ENCODE measurements around the gene UBE2G1. TPM values are rescaled to one million over a fixed set of nuclear protein-coding genes. Genes with fewer than 3 reads are reported as not detected.

UBE2G1 gene
- total RNA-seq, 1 experiment from 2014 or later, result 23.6 TPM

GRCh38 chr17:4317610-4318009, 48.9 kb downstream of the UBE2G1 start:
- in situ Hi-C loops (cut with HindIII; ENCODE audit: low pct_unique_long_range_greater_than_20kb, low sequenced_read_pairs), result no loop called here

DNA sequence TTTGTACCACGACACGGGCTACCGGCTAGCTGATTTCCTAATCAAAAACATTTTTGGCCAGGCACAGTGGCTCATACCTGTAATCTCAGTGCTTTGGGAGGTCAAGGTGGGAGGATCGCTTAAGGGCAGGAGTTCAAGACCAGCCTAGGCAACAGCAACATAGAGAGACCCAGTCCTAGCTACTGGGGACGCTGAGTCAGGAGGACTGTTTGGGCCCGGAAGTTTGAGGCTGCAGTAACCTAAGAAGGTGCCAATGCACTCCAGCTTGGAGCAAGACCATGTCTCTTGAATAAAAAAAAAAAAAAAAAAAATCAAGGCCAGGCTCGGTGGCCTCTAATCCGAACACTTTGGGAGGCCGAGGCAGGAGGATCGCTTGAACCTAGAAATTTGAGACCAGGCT, 49.8 kb downstream of the UBE2G1 start:
- no peak for DNase-seq (ENCODE audit: low read depth)
- in situ Hi-C loops (cut with HindIII; ENCODE audit: low pct_unique_long_range_greater_than_20kb, low sequenced_read_pairs), result no loop called here

More at GRCh38 chr17:4317610-4318009, 48.9 kb downstream of the UBE2G1 start:
- no peak for DNase-seq (ENCODE audit: low read depth)

DNA sequence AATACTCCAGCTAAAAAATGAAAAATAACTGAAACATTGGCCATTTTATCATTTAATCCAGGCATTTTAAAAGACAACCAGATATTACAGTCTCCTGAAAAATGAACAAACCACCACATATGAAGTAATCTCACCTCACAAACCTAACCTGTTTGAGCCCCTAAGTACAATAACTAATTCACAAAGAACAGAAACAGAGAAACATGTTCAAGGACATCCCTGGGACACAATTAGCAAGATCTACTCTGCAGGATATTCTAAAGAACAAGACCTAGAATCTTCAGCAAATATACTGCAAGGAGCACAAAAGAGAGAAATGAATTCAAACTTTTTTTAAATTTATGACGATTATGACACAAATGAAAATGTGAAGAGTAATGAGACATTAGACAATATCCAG, 51.9 kb downstream of the UBE2G1 start:
- in situ Hi-C loops (cut with HindIII; ENCODE audit: low pct_unique_long_range_greater_than_20kb, low sequenced_read_pairs), result no loop called here
- DNase-seq (ENCODE audit: low read depth), result no peak

GRCh38 chr17:4314179-4314578, 52.3 kb downstream of the UBE2G1 start:
- in situ Hi-C loops (cut with HindIII; ENCODE audit: low pct_unique_long_range_greater_than_20kb, low sequenced_read_pairs), result no loop called here

DNA sequence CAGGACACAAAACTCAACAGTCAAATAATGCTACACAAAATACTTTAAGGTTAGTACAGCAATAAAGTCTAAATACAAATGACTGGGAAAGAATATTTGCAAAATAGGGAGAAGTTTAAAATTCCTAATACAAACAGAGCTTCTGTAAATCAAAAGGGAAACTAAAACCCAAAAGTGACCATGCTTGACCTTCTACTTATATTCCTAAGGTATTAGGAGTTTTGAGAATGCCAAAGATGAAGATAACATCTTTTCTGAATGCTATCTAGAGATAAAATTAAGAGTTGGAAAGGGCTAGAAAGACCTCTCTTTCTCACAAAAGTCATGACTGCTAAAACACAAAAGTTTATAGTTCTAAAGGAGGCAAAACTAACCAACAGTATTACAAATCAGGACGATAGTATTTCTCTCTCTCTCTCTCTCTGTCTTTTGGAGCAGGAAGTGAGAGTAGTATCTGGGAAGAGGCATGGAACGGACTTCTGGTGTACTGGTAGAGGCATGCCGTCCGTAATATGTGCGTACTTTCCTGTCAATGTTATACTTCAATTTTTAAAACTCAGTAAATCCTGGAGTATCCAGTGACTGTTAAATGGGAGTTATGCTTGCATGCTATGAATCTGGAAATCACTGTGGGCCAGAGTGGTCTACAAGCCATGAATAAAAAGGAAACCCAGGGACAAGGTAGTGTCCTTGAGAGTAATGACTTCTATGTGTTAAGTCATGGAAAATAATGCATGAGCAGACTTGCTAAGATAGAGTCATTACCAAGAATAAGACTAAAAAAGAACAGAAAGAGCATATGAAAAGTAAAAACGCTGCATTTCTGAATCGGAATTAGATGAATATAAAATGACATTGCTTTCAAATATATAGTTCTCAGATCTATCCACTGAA, 53.0 kb downstream of the UBE2G1 start:
- no peak for DNase-seq (ENCODE audit: low read depth)
- in situ Hi-C loops (cut with HindIII; ENCODE audit: low pct_unique_long_range_greater_than_20kb, low sequenced_read_pairs), result no loop called here

More at GRCh38 chr17:4314179-4314578, 52.3 kb downstream of the UBE2G1 start:
- DNase-seq (ENCODE audit: low read depth), result no peak

GRCh38 chr17:4310354-4311060, 56.0 kb downstream of the UBE2G1 start:
- in situ Hi-C loops (cut with HindIII; ENCODE audit: low pct_unique_long_range_greater_than_20kb, low sequenced_read_pairs), result no loop called here
- DNase-seq (ENCODE audit: low read depth), result no peak

DNA sequence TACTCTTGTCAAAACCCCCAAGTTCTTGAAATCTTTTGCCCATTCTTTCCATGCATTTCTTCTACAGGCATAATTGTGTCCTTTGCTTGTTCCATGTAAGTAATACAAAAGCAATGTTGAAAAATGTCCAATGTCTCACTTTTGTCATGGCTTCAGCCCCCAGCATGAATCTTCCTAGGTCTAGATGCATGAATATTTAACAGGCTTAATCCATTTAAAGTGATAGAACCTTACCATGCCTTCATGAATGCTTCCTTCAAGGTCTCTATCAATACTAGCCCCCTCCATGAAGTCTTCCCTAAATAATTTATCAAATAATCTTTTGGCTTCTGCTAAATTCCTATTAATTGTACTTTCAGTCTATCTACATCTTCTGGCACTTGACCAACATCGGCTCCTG, 56.6 kb downstream of the UBE2G1 start:
- in situ Hi-C loops (cut with HindIII; ENCODE audit: low pct_unique_long_range_greater_than_20kb, low sequenced_read_pairs), result no loop called here
- DNase-seq (ENCODE audit: low read depth), result no peak

GRCh38 chr17:4307179-4307930, 59.1 kb downstream of the UBE2G1 start:
- DNase-seq (ENCODE audit: low read depth), result no peak
- in situ Hi-C loops (cut with HindIII; ENCODE audit: low pct_unique_long_range_greater_than_20kb, low sequenced_read_pairs), result no loop called here

GRCh38 chr17:4305224-4305623, 61.3 kb downstream of the UBE2G1 start:
- in situ Hi-C loops (cut with HindIII; ENCODE audit: low pct_unique_long_range_greater_than_20kb, low sequenced_read_pairs), result no loop called here
- no peak for DNase-seq (ENCODE audit: low read depth)

DNA sequence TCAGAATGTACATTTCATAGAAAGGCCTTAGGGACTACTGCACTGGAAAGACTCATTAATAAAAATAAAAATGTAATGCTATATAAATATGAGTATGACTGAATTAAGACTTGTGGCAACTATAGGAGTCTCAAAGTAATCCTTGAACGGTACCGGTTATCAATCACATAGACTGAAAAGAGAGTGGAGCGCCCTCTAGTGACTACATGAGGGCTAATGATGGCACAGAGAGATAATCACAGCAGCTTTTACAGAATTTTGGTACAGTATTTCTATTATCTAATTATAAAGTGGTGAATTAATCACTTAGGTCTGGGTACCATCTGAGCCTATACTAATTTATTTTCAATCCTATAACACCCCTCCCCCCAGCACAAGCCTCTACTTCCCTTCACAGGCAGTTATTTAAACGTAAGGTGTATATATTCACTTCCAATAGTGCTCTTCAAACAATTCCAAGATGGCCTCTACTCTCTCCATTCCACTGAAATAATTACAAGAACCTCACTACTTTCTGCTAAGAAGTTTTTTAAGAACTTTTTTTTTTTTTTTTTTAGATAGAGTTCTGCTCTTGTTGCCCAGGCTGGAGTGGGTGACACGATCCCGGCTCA, 62.0 kb downstream of the UBE2G1 start:
- in situ Hi-C loops (cut with HindIII; ENCODE audit: low pct_unique_long_range_greater_than_20kb, low sequenced_read_pairs), result no loop called here
- DNase-seq (ENCODE audit: low read depth), result peak; percentile 7

DNA sequence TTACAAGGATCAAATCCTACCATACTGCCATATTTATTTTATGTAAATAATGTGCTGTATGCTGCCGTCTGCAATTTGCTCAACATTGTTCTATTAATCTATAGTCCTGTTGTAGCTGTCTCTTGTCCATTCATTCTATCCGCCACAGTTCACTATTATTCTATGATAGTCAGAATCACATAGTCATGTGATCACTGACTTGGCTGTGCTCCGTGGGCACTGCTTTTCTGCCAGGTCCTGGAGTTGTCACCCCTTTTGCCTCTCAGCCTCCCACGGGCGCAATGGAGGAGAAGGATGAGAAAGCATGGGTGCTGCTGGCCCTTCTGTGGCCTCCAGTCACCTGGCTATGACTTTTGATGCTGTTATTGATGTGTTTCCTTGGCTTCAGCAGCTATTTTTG, 65.4 kb downstream of the UBE2G1 start:
- no peak for DNase-seq (ENCODE audit: low read depth)
- in situ Hi-C loops (cut with HindIII; ENCODE audit: low pct_unique_long_range_greater_than_20kb, low sequenced_read_pairs), result no loop called here

DNA sequence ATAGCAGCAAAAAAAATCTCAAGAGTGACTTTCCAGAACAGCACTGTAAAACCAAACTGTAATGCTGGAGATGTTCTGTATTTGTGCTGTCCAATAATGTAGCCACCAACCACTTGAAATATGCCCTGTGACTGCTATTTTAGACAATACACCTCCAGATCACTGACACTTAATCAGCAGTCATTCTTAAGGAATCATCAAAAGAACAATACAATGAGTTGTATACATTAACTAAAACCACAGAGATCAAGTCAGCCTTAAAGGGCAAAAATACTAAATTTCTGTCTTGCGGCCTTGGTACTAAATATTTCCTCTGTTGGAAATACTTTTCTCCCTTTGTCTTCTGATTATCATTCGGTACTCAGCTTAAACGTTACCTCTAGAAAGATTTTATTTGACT, 69.1 kb downstream of the UBE2G1 start:
- in situ Hi-C loops (cut with HindIII; ENCODE audit: low pct_unique_long_range_greater_than_20kb, low sequenced_read_pairs), result no loop called here
- DNase-seq (ENCODE audit: low read depth), result no peak

DNA sequence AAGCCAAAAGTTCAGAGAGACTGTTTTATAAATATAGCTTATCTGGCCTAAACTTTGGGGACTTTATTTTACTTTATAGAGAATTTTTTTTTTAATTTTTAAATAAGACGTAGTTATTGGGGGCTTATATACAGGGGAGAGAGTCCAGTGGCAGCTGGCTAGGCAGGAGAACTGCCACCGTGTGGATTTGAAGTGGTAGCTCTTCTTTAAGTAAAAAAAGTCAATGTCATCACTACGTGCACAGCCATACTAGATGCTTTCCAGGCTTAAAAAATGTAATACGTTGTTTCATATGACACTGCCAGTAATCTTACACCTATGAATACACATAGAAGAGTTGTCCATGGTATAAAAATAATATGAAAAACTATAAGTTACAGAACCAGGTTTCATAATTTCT, 70.8 kb downstream of the UBE2G1 start:
- in situ Hi-C loops (cut with HindIII; ENCODE audit: low pct_unique_long_range_greater_than_20kb, low sequenced_read_pairs), result no loop called here

GRCh38 chr17:4293572-4293971, 72.9 kb downstream of the UBE2G1 start:
- no peak for DNase-seq (ENCODE audit: low read depth)
- in situ Hi-C loops (cut with HindIII; ENCODE audit: low pct_unique_long_range_greater_than_20kb, low sequenced_read_pairs), result no loop called here

More for the DNA sequence above, 70.8 kb downstream of the UBE2G1 start:
- no peak for DNase-seq (ENCODE audit: low read depth)

- no peak for DNase-seq (ENCODE audit: low read depth)
- in situ Hi-C loops (cut with HindIII; ENCODE audit: low pct_unique_long_range_greater_than_20kb, low sequenced_read_pairs), result no loop called here
These were observed 78.8 kb downstream of the UBE2G1 start for GRCh38 chr17:4287710-4288109.

DNA sequence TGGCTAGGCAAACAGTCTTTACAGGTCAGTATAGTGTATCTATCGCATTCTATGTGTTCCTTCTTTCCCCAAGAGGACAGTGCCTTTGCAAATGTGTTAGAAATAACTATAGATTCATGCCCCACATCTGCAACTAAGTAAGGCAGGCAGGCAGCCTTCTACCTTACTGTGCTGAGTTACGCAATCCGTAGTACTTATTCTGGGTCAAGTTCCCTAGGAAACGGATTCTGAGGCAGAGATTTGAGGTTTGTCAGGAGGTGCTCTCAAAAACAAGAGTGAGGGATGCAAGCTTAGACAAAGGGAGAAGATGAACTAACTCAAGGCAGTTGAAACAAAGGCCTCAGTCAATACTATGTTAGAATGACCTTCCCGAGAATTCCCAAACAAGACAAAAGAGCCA, 90.0 kb downstream of the UBE2G1 start:
- no peak for DNase-seq (ENCODE audit: low read depth)
- in situ Hi-C loops (cut with HindIII; ENCODE audit: low pct_unique_long_range_greater_than_20kb, low sequenced_read_pairs), result no loop called here

DNA sequence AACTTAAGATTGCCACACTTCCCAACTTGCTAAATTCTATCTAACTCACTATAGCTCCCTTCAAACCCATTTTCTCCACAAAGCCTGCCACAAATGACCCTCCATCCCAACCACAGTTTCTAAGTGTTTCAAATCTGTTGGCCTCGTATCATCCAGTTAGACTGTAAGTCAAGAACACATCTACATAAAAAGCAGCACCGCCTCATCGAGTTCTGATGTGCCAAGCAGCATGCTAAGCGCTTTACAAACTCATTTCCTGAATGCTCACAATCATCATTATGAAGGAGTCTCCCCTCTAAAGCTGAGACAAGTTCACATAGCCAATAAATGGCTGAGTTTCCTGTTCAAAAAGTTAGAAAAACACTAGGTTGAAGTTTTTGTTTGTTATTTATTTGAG, 93.5 kb downstream of the UBE2G1 start:
- in situ Hi-C loops (cut with HindIII; ENCODE audit: low pct_unique_long_range_greater_than_20kb, low sequenced_read_pairs), result no loop called here

DNA sequence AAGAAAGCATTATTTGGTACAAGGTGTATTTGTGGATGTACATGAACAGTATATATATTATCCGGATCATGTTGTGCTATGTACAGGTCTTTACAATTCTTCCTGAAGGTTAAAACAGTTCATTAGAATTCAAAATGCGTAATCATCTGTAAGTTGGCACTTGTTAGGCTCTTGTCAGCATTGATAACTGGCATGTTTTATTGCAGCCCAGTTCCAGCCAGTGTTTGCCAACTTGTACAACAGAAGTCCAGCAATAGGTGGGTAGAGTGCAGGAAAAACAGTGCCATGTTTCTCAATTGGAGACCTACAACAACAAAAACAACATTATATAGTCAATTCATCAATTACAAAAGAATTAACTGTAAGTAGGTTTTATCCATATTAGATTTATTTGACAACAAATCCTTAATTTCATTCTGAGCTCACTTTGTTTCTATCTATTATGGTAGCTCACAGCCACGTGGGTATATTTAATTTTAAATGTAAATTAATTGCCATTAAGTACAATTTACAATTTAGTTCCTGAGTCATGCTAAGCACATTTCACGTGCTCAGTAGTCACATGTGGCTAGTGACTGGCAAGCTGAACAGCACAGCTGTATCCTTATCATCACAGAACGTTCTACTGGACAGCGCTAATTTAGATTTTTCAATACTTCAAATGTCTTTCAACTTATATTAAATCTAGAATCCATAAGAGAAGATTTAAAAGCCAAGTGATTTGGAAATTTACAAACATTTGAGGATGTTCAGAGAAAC, 94.1 kb downstream of the UBE2G1 start:
- in situ Hi-C loops (cut with HindIII; ENCODE audit: low pct_unique_long_range_greater_than_20kb, low sequenced_read_pairs), result no loop called here
- no peak for DNase-seq (ENCODE audit: low read depth)

More for the DNA sequence above, 93.5 kb downstream of the UBE2G1 start:
- DNase-seq (ENCODE audit: low read depth), result no peak
